ENCODE results near the gene NSUN5. TPM values are rescaled to one million over a fixed set of nuclear protein-coding genes. Genes with fewer than 3 reads are reported as not detected.

NSUN5 gene
- total RNA-seq, 1 donor from 2014 or later: 68.9 TPM

DNA sequence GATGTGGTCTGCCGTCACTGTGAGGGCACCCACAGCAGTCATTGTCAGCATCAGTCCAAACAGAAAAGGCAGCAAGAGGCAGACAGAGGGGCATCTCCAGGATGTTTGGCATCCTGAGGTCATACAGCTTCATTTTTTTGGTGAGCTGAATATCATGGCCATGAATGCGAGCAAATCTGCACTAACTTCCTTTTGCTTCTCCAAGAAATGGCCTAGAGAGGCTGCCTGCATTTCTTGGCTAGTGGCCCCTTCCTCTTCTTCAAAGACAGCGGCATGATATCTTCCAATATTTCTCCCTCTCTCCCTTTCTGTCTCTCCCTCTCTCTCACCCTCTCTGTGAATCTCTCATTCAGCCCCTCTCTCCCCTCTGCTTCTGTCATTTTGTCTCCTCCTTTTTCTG, 44.2 kb upstream of the NSUN5 start:
- TF ChIP-seq, protein P1, sequence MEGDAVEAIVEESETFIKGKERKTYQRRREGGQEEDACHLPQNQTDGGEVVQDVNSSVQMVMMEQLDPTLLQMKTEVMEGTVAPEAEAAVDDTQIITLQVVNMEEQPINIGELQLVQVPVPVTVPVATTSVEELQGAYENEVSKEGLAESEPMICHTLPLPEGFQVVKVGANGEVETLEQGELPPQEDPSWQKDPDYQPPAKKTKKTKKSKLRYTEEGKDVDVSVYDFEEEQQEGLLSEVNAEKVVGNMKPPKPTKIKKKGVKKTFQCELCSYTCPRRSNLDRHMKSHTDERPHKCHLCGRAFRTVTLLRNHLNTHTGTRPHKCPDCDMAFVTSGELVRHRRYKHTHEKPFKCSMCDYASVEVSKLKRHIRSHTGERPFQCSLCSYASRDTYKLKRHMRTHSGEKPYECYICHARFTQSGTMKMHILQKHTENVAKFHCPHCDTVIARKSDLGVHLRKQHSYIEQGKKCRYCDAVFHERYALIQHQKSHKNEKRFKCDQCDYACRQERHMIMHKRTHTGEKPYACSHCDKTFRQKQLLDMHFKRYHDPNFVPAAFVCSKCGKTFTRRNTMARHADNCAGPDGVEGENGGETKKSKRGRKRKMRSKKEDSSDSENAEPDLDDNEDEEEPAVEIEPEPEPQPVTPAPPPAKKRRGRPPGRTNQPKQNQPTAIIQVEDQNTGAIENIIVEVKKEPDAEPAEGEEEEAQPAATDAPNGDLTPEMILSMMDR (IDR thresholded peaks at IDR 0.05): no peak
- Mint-ChIP-seq H3K36me3 (ENCODE audit: low read depth) (no peaks in the 10 kb centered on the region), H3K9me3 (peaks cover 11% of the 10 kb centered on the region), H3K4me3 (no peak overlapping the region), H3K4me1 (no peaks in the 10 kb centered on the region), H3K27ac (no peak overlapping the region), H3K27me3 (no peaks in the 10 kb centered on the region)
- ChIA-PET POLR2A (no interaction called here), CTCF (no interaction called here)
- DNase-seq (no peak), ATAC-seq (ENCODE audit: low read depth) (no peak)
- intact Hi-C loops (cut with micrococcal nuclease): no loop called here

DNA sequence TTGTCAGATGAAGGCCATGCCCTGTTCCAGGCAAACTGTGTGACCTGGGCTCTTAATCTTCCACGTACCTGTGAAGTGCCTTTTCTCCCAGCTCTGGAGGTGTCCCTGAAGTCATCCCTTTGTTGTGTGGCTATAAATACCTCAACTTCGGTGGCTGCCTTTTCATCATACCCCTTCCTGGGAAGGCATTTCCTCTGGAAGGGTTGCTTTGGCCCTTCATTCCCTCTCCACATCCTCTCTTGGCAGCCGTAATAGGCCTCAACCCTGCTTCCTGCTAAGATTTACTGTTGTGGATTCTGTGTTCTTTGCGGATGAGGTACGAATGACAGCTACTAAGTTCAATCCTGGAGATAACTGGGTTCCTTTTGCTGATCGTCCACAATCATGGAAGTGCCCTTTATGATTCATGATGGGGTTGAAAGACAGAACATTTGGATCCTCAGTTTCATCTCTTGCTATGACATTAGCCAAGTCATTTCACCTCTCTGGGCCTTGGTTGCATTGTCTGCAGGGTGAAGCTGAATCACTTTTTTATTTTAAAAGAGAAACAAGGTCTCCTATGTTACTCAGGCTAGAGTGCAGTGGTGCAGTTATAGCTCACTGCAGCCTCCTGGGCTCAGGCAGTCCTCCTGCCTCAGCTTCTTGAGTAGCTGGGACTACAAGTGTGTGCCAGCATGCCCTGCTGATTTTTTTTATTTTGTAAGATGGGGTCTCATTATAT, 43.0 kb upstream of the NSUN5 start:
- CTCF ChIA-PET: no interaction called here

DNA sequence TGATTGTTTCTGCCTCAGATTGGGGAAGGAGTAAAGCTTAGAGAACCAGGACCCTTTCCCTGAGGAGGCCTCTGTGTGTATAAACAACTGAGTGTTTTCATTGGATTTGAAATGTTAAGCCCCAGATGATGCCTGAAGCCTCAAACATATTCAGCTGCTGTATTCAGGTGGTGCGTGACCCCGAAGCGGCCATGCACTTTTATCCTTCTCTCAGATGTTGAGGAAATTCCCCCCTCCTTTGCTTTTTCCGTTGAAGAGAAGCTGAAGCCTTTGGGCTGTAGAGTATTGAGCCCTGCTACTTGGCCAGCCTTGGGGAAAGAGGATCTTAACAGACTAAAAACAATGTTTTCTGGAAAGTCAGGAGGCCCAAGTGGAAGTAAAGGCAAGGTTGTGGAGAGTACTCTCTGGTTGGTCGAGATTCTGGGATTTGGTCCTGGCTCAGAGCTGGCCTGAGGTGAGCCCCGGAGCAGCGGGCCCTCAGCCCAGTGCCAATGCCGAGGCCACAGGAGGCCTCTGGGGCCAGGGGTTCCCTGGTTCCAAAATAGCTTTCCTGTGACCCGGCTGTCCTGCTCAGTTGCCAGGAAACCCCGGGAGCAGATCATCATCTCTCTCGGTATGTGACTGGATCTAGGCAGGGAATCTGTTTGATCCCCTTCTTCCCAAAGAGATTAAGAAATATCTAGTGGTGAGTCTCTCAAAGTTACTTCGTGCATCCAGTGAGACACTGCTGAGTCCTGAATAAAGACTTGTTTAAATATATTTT, 41.9 kb upstream of the NSUN5 start:
- H3K4me1 Mint-ChIP-seq: no peaks in the 10 kb centered on the region
- DNase-seq: no peak
- intact Hi-C loops (cut with micrococcal nuclease): no loop called here
- no peak overlapping the region for H3K4me3 Mint-ChIP-seq
- ChIA-PET POLR2A (no interaction called here), CTCF (no interaction called here)
- no peak for ATAC-seq (ENCODE audit: low read depth)
- H3K9me3 Mint-ChIP-seq: peaks cover 11% of the 10 kb centered on the region
- TF ChIP-seq, protein P1 (IDR thresholded peaks at IDR 0.05): no peak
- H3K27ac Mint-ChIP-seq: no peak overlapping the region
- no peaks in the 10 kb centered on the region for H3K27me3 Mint-ChIP-seq
- no peaks in the 10 kb centered on the region for H3K36me3 Mint-ChIP-seq (ENCODE audit: low read depth)

More for the DNA sequence above, 43.0 kb upstream of the NSUN5 start:
- Mint-ChIP-seq H3K36me3 (ENCODE audit: low read depth) (no peaks in the 10 kb centered on the region), H3K27me3 (no peaks in the 10 kb centered on the region), H3K27ac (no peak overlapping the region), H3K4me1 (no peaks in the 10 kb centered on the region), H3K9me3 (peaks cover 11% of the 10 kb centered on the region), H3K4me3 (no peak overlapping the region)
- intact Hi-C loops (cut with micrococcal nuclease): no loop called here
- POLR2A ChIA-PET: no interaction called here
- DNase-seq: no peak
- ATAC-seq (ENCODE audit: low read depth): no peak
- TF ChIP-seq, protein P1 (IDR thresholded peaks at IDR 0.05): no peak

DNA sequence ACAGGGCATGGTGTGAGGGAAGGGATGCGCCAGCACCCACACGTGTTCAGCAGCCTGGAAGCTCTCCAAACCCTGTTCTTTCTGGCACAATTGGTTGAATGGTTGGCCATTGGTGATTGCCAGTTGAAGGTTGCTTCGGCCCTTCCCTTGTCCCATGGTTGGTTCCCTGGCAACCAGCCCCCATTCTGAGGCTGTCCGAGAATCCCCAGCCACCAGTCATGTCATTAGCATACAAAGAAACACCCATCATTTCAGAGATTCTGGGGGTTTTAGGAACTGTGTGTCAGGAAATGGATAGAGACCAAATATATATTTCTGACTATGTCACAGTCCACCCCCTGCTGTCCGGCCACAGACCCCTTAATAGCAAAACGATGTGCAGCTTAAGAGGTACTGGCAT, 41.1 kb upstream of the NSUN5 start:
- Mint-ChIP-seq H3K36me3 (ENCODE audit: low read depth) (no peaks in the 10 kb centered on the region), H3K9me3 (peaks cover 11% of the 10 kb centered on the region), H3K4me1 (no peaks in the 10 kb centered on the region), H3K27ac (no peak overlapping the region), H3K27me3 (no peaks in the 10 kb centered on the region), H3K4me3 (no peak overlapping the region)
- DNase-seq (no peak), ATAC-seq (ENCODE audit: low read depth) (no peak)
- intact Hi-C loops (cut with micrococcal nuclease): no loop called here
- TF ChIP-seq, protein P1 (IDR thresholded peaks at IDR 0.05): no peak
- ChIA-PET POLR2A (no interaction called here), CTCF (no interaction called here)

DNA sequence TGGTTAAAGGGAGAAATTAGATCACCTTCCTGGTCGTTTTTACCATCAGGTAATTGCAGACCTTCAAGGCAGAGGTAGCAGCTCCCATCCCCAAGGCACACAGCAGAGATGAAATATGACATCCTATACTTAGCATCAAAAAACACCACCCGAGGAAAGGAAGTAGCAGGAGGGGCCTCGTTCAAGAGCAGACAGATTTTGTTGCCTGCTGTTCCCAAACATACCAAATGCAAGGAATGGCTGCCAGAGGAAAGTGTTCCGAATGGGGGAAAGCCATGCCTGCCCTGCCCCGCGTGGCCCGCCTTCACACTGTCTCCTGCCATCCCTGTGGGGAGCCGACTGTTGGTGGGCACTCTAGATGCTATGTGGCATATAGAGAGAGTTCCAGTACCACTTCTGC, 37.3 kb upstream of the NSUN5 start:
- POLR2A ChIA-PET: no interaction called here
- intact Hi-C loops (cut with micrococcal nuclease): no loop called here
- no peak overlapping the region for H3K27ac Mint-ChIP-seq
- no peaks in the 10 kb centered on the region for H3K9me3 Mint-ChIP-seq
- peaks cover 11% of the 10 kb centered on the region for H3K27me3 Mint-ChIP-seq
- CTCF ChIA-PET: no interaction called here
- no peaks in the 10 kb centered on the region for H3K36me3 Mint-ChIP-seq (ENCODE audit: low read depth)
- ATAC-seq (ENCODE audit: low read depth) (no peak), DNase-seq (no peak)
- TF ChIP-seq, protein P1 (IDR thresholded peaks at IDR 0.05): no peak
- no peak overlapping the region for H3K4me3 Mint-ChIP-seq
- H3K4me1 Mint-ChIP-seq: no peaks in the 10 kb centered on the region
